ENCODE measurements around the gene AHCYL2.

Gene AHCYL2

GRCh38 chr7:129270077-129270476, 45.2 kb downstream of the AHCYL2 start:
- peaks cover 10% of the 10 kb centered on the region; the same call in 1 of the 2 replicates for H3K36me3 ChIP-seq (ENCODE audit: control insufficient read depth, insufficient read depth, low read length)
- H3K4me1 ChIP-seq (ENCODE audit: control insufficient read depth, insufficient read depth, low read length) = peaks cover 13% of the 10 kb centered on the region
- H3K4me3 ChIP-seq (ENCODE audit: low read depth, low read length) = no peak overlapping the region
- no peak overlapping the region for H3K9ac ChIP-seq (ENCODE audit: low read length)
- H3K27me3 ChIP-seq (ENCODE audit: control insufficient read depth, insufficient read depth, low read length) = no peaks in the 10 kb centered on the region
- no peak overlapping the region for H3K27ac ChIP-seq (ENCODE audit: low read depth, low read length)
- peaks cover 8% of the 10 kb centered on the region for H3K9me3 ChIP-seq (ENCODE audit: control insufficient read depth, insufficient read depth, low read depth, low read length)

GRCh38 chr7:129271500-129272355, 46.9 kb downstream of the AHCYL2 start:
- H3K27me3 ChIP-seq (ENCODE audit: control insufficient read depth, insufficient read depth, low read length) = no peaks in the 10 kb centered on the region
- H3K4me1 ChIP-seq (ENCODE audit: control insufficient read depth, insufficient read depth, low read length) = 0 out of 2 replicates have a peak, but pooled peaks cover 3% of the 10 kb centered on the region
- no peak overlapping the region for H3K9ac ChIP-seq (ENCODE audit: low read length)
- no peak overlapping the region for H3K4me3 ChIP-seq (ENCODE audit: low read depth, low read length)
- H3K27ac ChIP-seq (ENCODE audit: low read depth, low read length) = no peak overlapping the region
- peaks cover 10% of the 10 kb centered on the region; the same call in 1 of the 2 replicates for H3K36me3 ChIP-seq (ENCODE audit: control insufficient read depth, insufficient read depth, low read length)
- H3K9me3 ChIP-seq (ENCODE audit: control insufficient read depth, insufficient read depth, low read depth, low read length) = peaks cover 8% of the 10 kb centered on the region

GRCh38 chr7:129273936-129274335, 49.1 kb downstream of the AHCYL2 start:
- Histone ChIP-seq H3K27me3 (ENCODE audit: control insufficient read depth, insufficient read depth, low read length) (no peaks in the 10 kb centered on the region), H3K4me3 (ENCODE audit: low read depth, low read length) (no peak overlapping the region), H3K4me1 (ENCODE audit: control insufficient read depth, insufficient read depth, low read length) (0 out of 2 replicates have a peak, but pooled peaks cover 3% of the 10 kb centered on the region), H3K36me3 (ENCODE audit: control insufficient read depth, insufficient read depth, low read length) (peaks cover 10% of the 10 kb centered on the region; the same call in 1 of the 2 replicates), H3K9ac (ENCODE audit: low read length) (no peak overlapping the region), H3K9me3 (ENCODE audit: control insufficient read depth, insufficient read depth, low read depth, low read length) (peaks cover 8% of the 10 kb centered on the region), H3K27ac (ENCODE audit: low read depth, low read length) (no peak overlapping the region)

DNA sequence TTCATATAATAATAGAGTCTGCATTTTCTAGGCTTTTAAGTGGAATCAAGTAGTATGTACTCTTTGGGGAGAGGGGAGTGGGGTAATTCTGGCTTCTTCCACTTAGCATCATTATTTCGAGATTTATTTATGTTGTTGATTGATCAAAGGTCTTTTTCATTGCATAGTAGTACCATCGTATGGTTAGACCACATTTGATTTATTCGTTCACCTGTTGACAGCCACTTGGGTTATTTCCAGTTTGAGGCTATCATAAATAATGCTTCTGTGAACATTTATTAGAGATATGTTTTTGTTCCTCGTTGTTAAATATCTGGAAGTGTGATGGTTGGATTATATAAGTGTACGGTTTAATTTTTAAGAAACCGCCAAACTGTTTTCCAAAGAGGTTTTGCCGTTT, 52.8 kb downstream of the AHCYL2 start:
- Histone ChIP-seq H3K27me3 (ENCODE audit: control insufficient read depth, insufficient read depth, low read length) (no peaks in the 10 kb centered on the region), H3K27ac (ENCODE audit: low read depth, low read length) (no peak overlapping the region), H3K4me3 (ENCODE audit: low read depth, low read length) (no peak overlapping the region), H3K9ac (ENCODE audit: low read length) (no peak overlapping the region), H3K9me3 (ENCODE audit: control insufficient read depth, insufficient read depth, low read depth, low read length) (peaks cover 8% of the 10 kb centered on the region), H3K36me3 (ENCODE audit: control insufficient read depth, insufficient read depth, low read length) (peaks cover 10% of the 10 kb centered on the region; the same call in 1 of the 2 replicates), H3K4me1 (ENCODE audit: control insufficient read depth, insufficient read depth, low read length) (peaks cover 6% of the 10 kb centered on the region)

GRCh38 chr7:129278688-129279087, 53.9 kb downstream of the AHCYL2 start:
- Histone ChIP-seq H3K4me3 (ENCODE audit: low read depth, low read length) (no peak overlapping the region), H3K4me1 (ENCODE audit: control insufficient read depth, insufficient read depth, low read length) (peaks cover 11% of the 10 kb centered on the region), H3K36me3 (ENCODE audit: control insufficient read depth, insufficient read depth, low read length) (peaks cover 10% of the 10 kb centered on the region; the same call in 1 of the 2 replicates), H3K9me3 (ENCODE audit: control insufficient read depth, insufficient read depth, low read depth, low read length) (peaks cover 5% of the 10 kb centered on the region), H3K9ac (ENCODE audit: low read length) (no peak overlapping the region), H3K27ac (ENCODE audit: low read depth, low read length) (no peak overlapping the region), H3K27me3 (ENCODE audit: control insufficient read depth, insufficient read depth, low read length) (no peaks in the 10 kb centered on the region)

- Histone ChIP-seq H3K4me3 (ENCODE audit: low read depth, low read length) (no peak overlapping the region), H3K9me3 (ENCODE audit: control insufficient read depth, insufficient read depth, low read depth, low read length) (no peaks in the 10 kb centered on the region), H3K27me3 (ENCODE audit: control insufficient read depth, insufficient read depth, low read length) (no peaks in the 10 kb centered on the region), H3K36me3 (ENCODE audit: control insufficient read depth, insufficient read depth, low read length) (0 out of 2 replicates have a peak, but pooled peaks cover under 1% of the 10 kb centered on the region), H3K4me1 (ENCODE audit: control insufficient read depth, insufficient read depth, low read length) (peaks cover 11% of the 10 kb centered on the region), H3K27ac (ENCODE audit: low read depth, low read length) (no peak overlapping the region), H3K9ac (ENCODE audit: low read length) (no peak overlapping the region)
Measured at GRCh38 chr7:129279757-129280156, 54.9 kb downstream of the AHCYL2 start.

- Histone ChIP-seq H3K9me3 (ENCODE audit: control insufficient read depth, insufficient read depth, low read depth, low read length) (no peaks in the 10 kb centered on the region), H3K9ac (ENCODE audit: low read length) (no peak overlapping the region), H3K4me3 (ENCODE audit: low read depth, low read length) (no peak overlapping the region), H3K36me3 (ENCODE audit: control insufficient read depth, insufficient read depth, low read length) (no peaks in the 10 kb centered on the region), H3K4me1 (ENCODE audit: control insufficient read depth, insufficient read depth, low read length) (peaks cover 11% of the 10 kb centered on the region), H3K27me3 (ENCODE audit: control insufficient read depth, insufficient read depth, low read length) (no peaks in the 10 kb centered on the region), H3K27ac (ENCODE audit: low read depth, low read length) (no peak overlapping the region)
Measured at GRCh38 chr7:129281163-129281562, 56.3 kb downstream of the AHCYL2 start.

- Histone ChIP-seq H3K27me3 (ENCODE audit: control insufficient read depth, insufficient read depth, low read length) (no peaks in the 10 kb centered on the region), H3K4me3 (ENCODE audit: low read depth, low read length) (no peak overlapping the region), H3K9me3 (ENCODE audit: control insufficient read depth, insufficient read depth, low read depth, low read length) (no peaks in the 10 kb centered on the region), H3K4me1 (ENCODE audit: control insufficient read depth, insufficient read depth, low read length) (peaks cover 11% of the 10 kb centered on the region), H3K27ac (ENCODE audit: low read depth, low read length) (no peak overlapping the region), H3K9ac (ENCODE audit: low read length) (no peak overlapping the region), H3K36me3 (ENCODE audit: control insufficient read depth, insufficient read depth, low read length) (no peaks in the 10 kb centered on the region)
Measured at GRCh38 chr7:129282865-129283264, 58.0 kb downstream of the AHCYL2 start.

GRCh38 chr7:129283936-129284335, 59.1 kb downstream of the AHCYL2 start:
- H3K9me3 ChIP-seq (ENCODE audit: control insufficient read depth, insufficient read depth, low read depth, low read length) = no peaks in the 10 kb centered on the region
- no peaks in the 10 kb centered on the region for H3K36me3 ChIP-seq (ENCODE audit: control insufficient read depth, insufficient read depth, low read length)
- no peaks in the 10 kb centered on the region for H3K27me3 ChIP-seq (ENCODE audit: control insufficient read depth, insufficient read depth, low read length)
- H3K4me3 ChIP-seq (ENCODE audit: low read depth, low read length) = no peak overlapping the region
- no peak overlapping the region for H3K27ac ChIP-seq (ENCODE audit: low read depth, low read length)
- peaks cover 11% of the 10 kb centered on the region for H3K4me1 ChIP-seq (ENCODE audit: control insufficient read depth, insufficient read depth, low read length)
- H3K9ac ChIP-seq (ENCODE audit: low read length) = no peak overlapping the region

GRCh38 chr7:129285111-129285510, 60.3 kb downstream of the AHCYL2 start:
- H3K27me3 ChIP-seq (ENCODE audit: control insufficient read depth, insufficient read depth, low read length) = no peaks in the 10 kb centered on the region
- H3K27ac ChIP-seq (ENCODE audit: low read depth, low read length) = no peak overlapping the region
- no peak overlapping the region for H3K4me3 ChIP-seq (ENCODE audit: low read depth, low read length)
- H3K9me3 ChIP-seq (ENCODE audit: control insufficient read depth, insufficient read depth, low read depth, low read length) = no peaks in the 10 kb centered on the region
- H3K9ac ChIP-seq (ENCODE audit: low read length) = no peak overlapping the region
- H3K4me1 ChIP-seq (ENCODE audit: control insufficient read depth, insufficient read depth, low read length) = peaks cover 6% of the 10 kb centered on the region
- no peaks in the 10 kb centered on the region for H3K36me3 ChIP-seq (ENCODE audit: control insufficient read depth, insufficient read depth, low read length)

DNA sequence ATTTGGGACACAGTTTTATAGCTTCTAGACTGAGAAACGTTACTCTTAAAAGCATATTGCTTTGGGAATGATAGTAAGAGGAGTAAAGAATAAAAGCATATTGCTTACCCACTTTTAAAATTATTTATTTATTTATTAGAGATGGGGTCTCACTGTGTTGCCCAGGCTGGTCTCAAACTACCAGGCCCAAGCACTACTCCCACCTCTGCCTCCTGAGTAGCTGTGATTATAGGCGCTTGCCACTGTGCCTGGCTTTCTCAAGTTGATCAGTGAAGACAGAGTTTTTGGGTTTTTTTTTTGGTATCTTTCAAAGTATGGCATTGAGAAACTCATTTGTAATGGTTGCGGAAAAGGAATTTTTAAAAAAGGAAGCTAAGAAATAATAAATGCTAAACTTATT, 68.0 kb downstream of the AHCYL2 start:
- Histone ChIP-seq H3K36me3 (ENCODE audit: control insufficient read depth, insufficient read depth, low read length) (no peaks in the 10 kb centered on the region), H3K27ac (ENCODE audit: low read depth, low read length) (no peak overlapping the region), H3K9me3 (ENCODE audit: control insufficient read depth, insufficient read depth, low read depth, low read length) (no peaks in the 10 kb centered on the region), H3K4me1 (ENCODE audit: control insufficient read depth, insufficient read depth, low read length) (no peaks in the 10 kb centered on the region), H3K27me3 (ENCODE audit: control insufficient read depth, insufficient read depth, low read length) (no peaks in the 10 kb centered on the region), H3K4me3 (ENCODE audit: low read depth, low read length) (no peak overlapping the region), H3K9ac (ENCODE audit: low read length) (no peak overlapping the region)

Measured in HUES6 (cell line).